Neural cell (in vitro differentiated cells): ENCODE measurements around the gene NRF1. TPM values are rescaled to one million over a fixed set of nuclear protein-coding genes. Genes with fewer than 3 reads are reported as not detected.

Experiments
- H2AFZ ChIP-seq: fragments of 200-600, 300-800 bp; sonication (generic), shearing (Covaris generic); 2 replicates; pipeline ENCODE4 v1.6.0; 2014; ENCODE audit warnings: low read depth, mild to moderate bottlenecking, antibody characterized with exemption, low read length, moderate library complexity
- H3F3A ChIP-seq: fragments of 200-600 bp; shearing (Covaris generic); 2 replicates; pipeline ENCODE4 v1.6.1; 2016; ENCODE audit warnings: mild to moderate bottlenecking, moderate library complexity, mixed read lengths, antibody characterized with exemption, low read length; ENCODE audit not compliant: insufficient read depth, poor library complexity, severe bottlenecking
- H3K27ac ChIP-seq: fragments of 200-600, 300-800 bp; sonication (generic), shearing (Covaris generic); 2 replicates; pipeline ENCODE4 v1.5.1; 2014; ENCODE audit warnings: mild to moderate bottlenecking, low read length, moderate library complexity
- H3K27me3 ChIP-seq: fragments of 300-800, 200-600 bp; sonication (generic), shearing (Covaris generic); 2 replicates; pipeline ENCODE4 v1.6.0; 2014; ENCODE audit warnings: mild to moderate bottlenecking, low read depth, low read length, moderate library complexity; ENCODE audit not compliant: insufficient read depth
- H3K36me3 ChIP-seq: fragments of 300-800, 200-600 bp; sonication (generic), shearing (Covaris generic); 2 replicates; pipeline ENCODE4 v1.5.1; 2014; ENCODE audit warnings: mild to moderate bottlenecking, antibody characterized with exemption, low read length, moderate library complexity; ENCODE audit not compliant: insufficient read depth
- H3K4me2 ChIP-seq: fragments of 300-800, 200-600 bp; sonication (generic), shearing (Covaris generic); 2 replicates; pipeline ENCODE4 v1.6.0; 2014; ENCODE audit warnings: mild to moderate bottlenecking, low read length
- H3K4me3 ChIP-seq: fragments of 300-800, 200-600 bp; sonication (generic), shearing (Covaris generic); 2 replicates; pipeline ENCODE4 v1.5.1; 2014; ENCODE audit warnings: mild to moderate bottlenecking, low read length, moderate library complexity
- H3K79me2 ChIP-seq: fragments of 200-600 bp; shearing (Covaris generic); replicated peaks from 2 replicates; pipeline ENCODE4 v1.6.0; 2014; ENCODE audit warnings: mild to moderate bottlenecking, low read length, moderate library complexity; ENCODE audit not compliant: insufficient read depth
- H3K9ac ChIP-seq: fragments of 300-800, 200-600 bp; sonication (generic), shearing (Covaris generic); 2 replicates; pipeline ENCODE4 v1.6.1; 2016; ENCODE audit warnings: mild to moderate bottlenecking, low read length, mixed read lengths
- H3K9me2 ChIP-seq: fragments of 200-600 bp; shearing (Covaris generic); 2 replicates; pipeline ENCODE4 v1.6.1; 2016; ENCODE audit warnings: mild to moderate bottlenecking, low read length, mixed read lengths; ENCODE audit not compliant: insufficient read depth
- H3K9me3 ChIP-seq: fragments of 200-600, 300-800 bp; sonication (generic), shearing (Covaris generic); 2 replicates; pipeline ENCODE4 v1.6.1; 2016; ENCODE audit warnings: mild to moderate bottlenecking, mixed run types, low read length, moderate library complexity, mixed read lengths
- H4K20me1 ChIP-seq: fragments of 200-600 bp; shearing (Covaris generic); 2 replicates; pipeline ENCODE4 v1.6.1; 2016; ENCODE audit warnings: mild to moderate bottlenecking, mixed run types; ENCODE audit not compliant: insufficient read depth
- CTCF ChIP-seq: fragments of 450-650 bp; IDR thresholded peaks from 2 replicates; pipeline ENCODE4 v1.5.1; 2014; ENCODE audit warnings: antibody characterized with exemption, mild to moderate bottlenecking, moderate library complexity; ENCODE audit not compliant: poor library complexity, severe bottlenecking
- EP300 ChIP-seq: fragments of 450-650 bp; conservative IDR thresholded peaks from 2 replicates; pipeline ENCODE4 v1.6.1; 2014; ENCODE audit warnings: antibody characterized with exemption, mild to moderate bottlenecking, moderate library complexity; ENCODE audit not compliant: poor library complexity, severe bottlenecking
- EZH2 ChIP-seq: fragments of 200-600, 300-800 bp; shearing (Covaris generic), sonication (generic); IDR thresholded peaks from 2 replicates; pipeline ENCODE4 v1.6.1; 2014; ENCODE audit warnings: antibody characterized with exemption, low read length, borderline replicate concordance, mild to moderate bottlenecking; ENCODE audit not compliant: insufficient read depth, poor library complexity, severe bottlenecking
- MXI1 ChIP-seq: fragments of 450-650 bp; conservative IDR thresholded peaks from 2 replicates; pipeline ENCODE4 v1.6.1; 2014; ENCODE audit warnings: antibody characterized with exemption, mild to moderate bottlenecking; ENCODE audit not compliant: poor library complexity, severe bottlenecking
- POLR2AphosphoS5 ChIP-seq: IDR thresholded peaks from 2 replicates; pipeline ENCODE4 v1.6.1; 2012
- RAD21 ChIP-seq: fragments of 450-650 bp; conservative IDR thresholded peaks from 2 replicates; pipeline ENCODE4 v1.6.1; 2014; ENCODE audit warnings: antibody characterized with exemption, mild to moderate bottlenecking, moderate library complexity
- SMC3 ChIP-seq: fragments of 450-650 bp; conservative IDR thresholded peaks from 2 replicates; pipeline ENCODE4 v1.6.1; 2014; ENCODE audit warnings: antibody characterized with exemption, mild to moderate bottlenecking, moderate library complexity; ENCODE audit not compliant: poor library complexity
- TAF1 ChIP-seq: IDR thresholded peaks from 2 replicates; pipeline ENCODE4 v1.6.1; 2012; ENCODE audit warnings: low read depth
- polyA plus RNA-seq: library from polyadenylated mRNA; depleted of rRNA; stranded (reverse); fragments of >200 nt; gene quantifications from 2 replicates; pipeline ENCODE4 v1.2.3, GENCODE V29; 2014
- TF ChIP-seq, protein P1 (sequence below): IDR thresholded peaks from 2 replicates; pipeline ENCODE4 v1.6.1; 2012; ENCODE audit warnings: borderline replicate concordance

Gene NRF1
- polyA plus RNA-seq, 1 donor from 2014 or later, result 13.2 TPM

DNA sequence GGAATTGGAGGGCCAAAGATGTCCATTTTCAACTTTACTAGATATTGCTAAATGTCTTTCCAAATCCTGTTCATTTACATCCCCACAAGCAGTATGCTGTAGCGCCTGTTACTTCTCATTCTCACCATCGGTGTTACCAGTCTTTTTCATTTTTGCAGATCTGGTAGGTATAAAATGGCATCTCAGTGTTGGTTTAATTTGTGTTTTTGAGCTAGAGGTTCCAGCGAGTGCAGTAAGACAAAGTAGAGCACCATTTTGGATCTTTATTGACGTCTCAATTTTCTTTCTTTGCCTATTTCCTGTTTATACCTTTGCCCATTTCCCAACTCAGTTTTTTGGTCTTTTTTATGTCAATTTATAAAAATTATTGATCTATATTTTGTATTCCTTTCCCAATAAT lies 55.6 kb downstream of the NRF1 start:
- Histone ChIP-seq H3K4me2 (no peak overlapping the region), H3K4me3 (no peak overlapping the region)

GRCh38 chr7:129667551-129667950 lies 56.0 kb downstream of the NRF1 start:
- Histone ChIP-seq H3K27ac (no peak overlapping the region), H4K20me1 (no peaks in the 10 kb centered on the region), H3K4me3 (no peak overlapping the region), H3K9me3 (no peaks in the 10 kb centered on the region), H3K27me3 (no peaks in the 10 kb centered on the region), H2AFZ (no peak overlapping the region), H3K9me2 (no peaks in the 10 kb centered on the region), H3K4me2 (no peak overlapping the region), H3K79me2 (no peaks in the 10 kb centered on the region), H3K9ac (no peak overlapping the region), H3K36me3 (no peaks in the 10 kb centered on the region), H3F3A (no peaks in the 10 kb centered on the region)
- TF ChIP-seq, protein P1, sequence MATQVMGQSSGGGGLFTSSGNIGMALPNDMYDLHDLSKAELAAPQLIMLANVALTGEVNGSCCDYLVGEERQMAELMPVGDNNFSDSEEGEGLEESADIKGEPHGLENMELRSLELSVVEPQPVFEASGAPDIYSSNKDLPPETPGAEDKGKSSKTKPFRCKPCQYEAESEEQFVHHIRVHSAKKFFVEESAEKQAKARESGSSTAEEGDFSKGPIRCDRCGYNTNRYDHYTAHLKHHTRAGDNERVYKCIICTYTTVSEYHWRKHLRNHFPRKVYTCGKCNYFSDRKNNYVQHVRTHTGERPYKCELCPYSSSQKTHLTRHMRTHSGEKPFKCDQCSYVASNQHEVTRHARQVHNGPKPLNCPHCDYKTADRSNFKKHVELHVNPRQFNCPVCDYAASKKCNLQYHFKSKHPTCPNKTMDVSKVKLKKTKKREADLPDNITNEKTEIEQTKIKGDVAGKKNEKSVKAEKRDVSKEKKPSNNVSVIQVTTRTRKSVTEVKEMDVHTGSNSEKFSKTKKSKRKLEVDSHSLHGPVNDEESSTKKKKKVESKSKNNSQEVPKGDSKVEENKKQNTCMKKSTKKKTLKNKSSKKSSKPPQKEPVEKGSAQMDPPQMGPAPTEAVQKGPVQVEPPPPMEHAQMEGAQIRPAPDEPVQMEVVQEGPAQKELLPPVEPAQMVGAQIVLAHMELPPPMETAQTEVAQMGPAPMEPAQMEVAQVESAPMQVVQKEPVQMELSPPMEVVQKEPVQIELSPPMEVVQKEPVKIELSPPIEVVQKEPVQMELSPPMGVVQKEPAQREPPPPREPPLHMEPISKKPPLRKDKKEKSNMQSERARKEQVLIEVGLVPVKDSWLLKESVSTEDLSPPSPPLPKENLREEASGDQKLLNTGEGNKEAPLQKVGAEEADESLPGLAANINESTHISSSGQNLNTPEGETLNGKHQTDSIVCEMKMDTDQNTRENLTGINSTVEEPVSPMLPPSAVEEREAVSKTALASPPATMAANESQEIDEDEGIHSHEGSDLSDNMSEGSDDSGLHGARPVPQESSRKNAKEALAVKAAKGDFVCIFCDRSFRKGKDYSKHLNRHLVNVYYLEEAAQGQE, result no peak
- TF ChIP-seq POLR2AphosphoS5 (no peak), TAF1 (no peak), EZH2 (no peak), EP300 (no peak), CTCF (no peak), RAD21 (no peak), MXI1 (no peak), SMC3 (no peak)

More for the DNA sequence above, 55.6 kb downstream of the NRF1 start:
- no peak overlapping the region for H3K27ac ChIP-seq
- no peaks in the 10 kb centered on the region for H3K27me3 ChIP-seq
- no peak overlapping the region for H3K9ac ChIP-seq
- no peaks in the 10 kb centered on the region for H3F3A ChIP-seq
- H3K9me3 ChIP-seq, result no peaks in the 10 kb centered on the region
- TF ChIP-seq EZH2, result no peak
- no peak for TF ChIP-seq SMC3
- TF ChIP-seq, protein P1, result no peak
- no peak for TF ChIP-seq TAF1
- no peak for TF ChIP-seq POLR2AphosphoS5
- no peak for TF ChIP-seq CTCF
- TF ChIP-seq MXI1, result no peak
- TF ChIP-seq EP300, result no peak
- no peak for TF ChIP-seq RAD21
- no peaks in the 10 kb centered on the region for H3K36me3 ChIP-seq
- no peaks in the 10 kb centered on the region for H3K79me2 ChIP-seq
- no peaks in the 10 kb centered on the region for H4K20me1 ChIP-seq
- no peak overlapping the region for H2AFZ ChIP-seq
- no peaks in the 10 kb centered on the region for H3K9me2 ChIP-seq
